ENCODE data around the gene CIAPIN1. TPM values are rescaled to one million over a fixed set of nuclear protein-coding genes. Genes with fewer than 3 reads are reported as not detected.

CIAPIN1 gene
- polyA plus RNA-seq, 3 donors: 24.0 to 46.5 (median 42.1) TPM

DNA sequence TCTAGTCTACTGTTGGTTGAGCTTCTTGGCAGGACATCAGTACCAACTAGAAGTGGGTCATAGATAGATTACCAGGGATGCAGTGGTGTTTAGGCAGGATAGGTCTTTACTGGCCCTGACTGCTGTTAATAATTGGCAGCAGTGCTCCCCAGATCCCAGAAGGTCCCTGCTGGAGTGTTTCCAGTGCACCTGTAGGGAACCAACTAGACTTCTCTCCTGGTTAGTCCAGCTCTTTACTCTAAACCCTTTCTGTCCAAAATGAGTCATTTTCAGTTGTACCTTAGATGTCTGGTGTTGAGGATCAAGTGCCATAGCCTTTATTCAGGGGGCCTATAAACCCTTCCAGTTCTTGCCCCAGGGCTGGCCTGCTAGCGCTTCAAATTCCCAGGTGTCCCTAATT lies 24.0 kb upstream of the CIAPIN1 start:
- no peak for DNase-seq
- Mint-ChIP-seq H3K9me3 (peaks cover 0 to 5% (median 0%) of the 10 kb centered on the region in 7 donors), H3K4me1 (peaks cover 16% of the 10 kb centered on the region), H3K4me3 (no peak overlapping the region), H3K27ac (peak overlapping the region in 2 of 7 donors; percentile 28 to 46), H3K27me3 (ENCODE audit: low read depth in 3 of 3) (peaks cover 2 to 5% (median 5%) of the 10 kb centered on the region in 3 donors), H3K36me3 (peaks cover 56 to 61% of the 10 kb centered on the region in 2 donors)
- no peaks in the 10 kb centered on the region for H3K79me2 ChIP-seq (ENCODE audit: insufficient read depth, low read length)
- H3K4me3 ChIP-seq (replicated peaks in 1 of 3; ENCODE audit: low read depth in 2 of 3, low read length in 3 of 3): no peak overlapping the region
- H3K27ac ChIP-seq (ENCODE audit: low read depth in 1 of 2, low read length in 2 of 2): peak overlapping the region in 1 of 2 donors; percentile 11
- intact Hi-C loops (cut with micrococcal nuclease): no loop called here
- no peaks in the 10 kb centered on the region for H3K27me3 ChIP-seq (ENCODE audit: control insufficient read depth in 2 of 2, insufficient read depth in 2 of 2, low read length in 2 of 2)
- no peak overlapping the region for H3K4me2 ChIP-seq (replicated peaks; ENCODE audit: extremely low read depth, low read length, poor library complexity, severe bottlenecking)
- peaks cover 4% of the 10 kb centered on the region for H4K20me1 ChIP-seq (ENCODE audit: insufficient read depth, low read length)
- no peaks in the 10 kb centered on the region for H3K9me3 ChIP-seq (replicated peaks in 1 of 2; ENCODE audit: control insufficient read depth in 1 of 2, insufficient read depth in 1 of 2, low read length in 2 of 2)
- peaks cover 55 to 62% of the 10 kb centered on the region in 2 donors for H3K36me3 ChIP-seq (replicated peaks in 1 of 2; ENCODE audit: control insufficient read depth in 1 of 2, insufficient read depth in 2 of 2, low read length in 2 of 2)
- TF ChIP-seq, protein P1, sequence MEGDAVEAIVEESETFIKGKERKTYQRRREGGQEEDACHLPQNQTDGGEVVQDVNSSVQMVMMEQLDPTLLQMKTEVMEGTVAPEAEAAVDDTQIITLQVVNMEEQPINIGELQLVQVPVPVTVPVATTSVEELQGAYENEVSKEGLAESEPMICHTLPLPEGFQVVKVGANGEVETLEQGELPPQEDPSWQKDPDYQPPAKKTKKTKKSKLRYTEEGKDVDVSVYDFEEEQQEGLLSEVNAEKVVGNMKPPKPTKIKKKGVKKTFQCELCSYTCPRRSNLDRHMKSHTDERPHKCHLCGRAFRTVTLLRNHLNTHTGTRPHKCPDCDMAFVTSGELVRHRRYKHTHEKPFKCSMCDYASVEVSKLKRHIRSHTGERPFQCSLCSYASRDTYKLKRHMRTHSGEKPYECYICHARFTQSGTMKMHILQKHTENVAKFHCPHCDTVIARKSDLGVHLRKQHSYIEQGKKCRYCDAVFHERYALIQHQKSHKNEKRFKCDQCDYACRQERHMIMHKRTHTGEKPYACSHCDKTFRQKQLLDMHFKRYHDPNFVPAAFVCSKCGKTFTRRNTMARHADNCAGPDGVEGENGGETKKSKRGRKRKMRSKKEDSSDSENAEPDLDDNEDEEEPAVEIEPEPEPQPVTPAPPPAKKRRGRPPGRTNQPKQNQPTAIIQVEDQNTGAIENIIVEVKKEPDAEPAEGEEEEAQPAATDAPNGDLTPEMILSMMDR (IDR thresholded peaks at IDR 0.05): no peak
- WGBS (ENCODE audit: insufficient coverage): 100% methylated on average over 1 of the region's 1 CpG
- H3K4me1 ChIP-seq (ENCODE audit: control insufficient read depth in 1 of 2, insufficient read depth in 2 of 2, low read length in 2 of 2): peaks cover 7 to 21% of the 10 kb centered on the region in 2 donors
- H2AFZ ChIP-seq (ENCODE audit: insufficient read depth, low read depth, low read length, poor library complexity, severe bottlenecking): no peak overlapping the region
- no peak overlapping the region for H3K9ac ChIP-seq (ENCODE audit: insufficient read depth, low read length, poor library complexity, severe bottlenecking)

DNA sequence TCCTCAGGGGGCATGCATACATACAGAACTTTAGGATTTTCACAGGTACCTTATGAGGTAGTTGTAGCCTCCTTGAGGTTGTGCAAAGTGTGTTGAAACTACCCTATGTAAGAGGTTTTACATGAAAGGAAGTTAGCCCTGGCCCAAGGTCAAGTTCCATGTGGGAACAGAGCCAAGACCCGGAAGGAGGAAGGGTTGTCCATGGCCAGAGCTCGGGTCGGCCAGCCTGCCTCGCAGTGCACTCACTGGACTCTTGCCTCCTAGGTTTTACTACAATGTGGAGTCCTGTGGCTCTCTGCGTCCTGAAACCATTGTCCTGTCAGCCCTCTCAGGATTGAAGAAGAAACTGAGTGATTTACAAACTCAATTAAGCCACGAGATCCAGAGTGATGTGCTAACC lies 23.5 kb upstream of the CIAPIN1 start:
- Histone ChIP-seq H2AFZ (ENCODE audit: insufficient read depth, low read depth, low read length, poor library complexity, severe bottlenecking) (no peak overlapping the region), H3K4me3 (replicated peaks in 1 of 3; ENCODE audit: low read depth in 2 of 3, low read length in 3 of 3) (no peak overlapping the region), H3K9me3 (replicated peaks in 1 of 2; ENCODE audit: control insufficient read depth in 1 of 2, insufficient read depth in 1 of 2, low read length in 2 of 2) (no peaks in the 10 kb centered on the region), H3K4me2 (replicated peaks; ENCODE audit: extremely low read depth, low read length, poor library complexity, severe bottlenecking) (no peak overlapping the region), H4K20me1 (ENCODE audit: insufficient read depth, low read length) (peaks cover 4% of the 10 kb centered on the region), H3K4me1 (ENCODE audit: control insufficient read depth in 1 of 2, insufficient read depth in 2 of 2, low read length in 2 of 2) (peaks cover 2 to 16% of the 10 kb centered on the region in 2 donors), H3K36me3 (replicated peaks in 1 of 2; ENCODE audit: control insufficient read depth in 1 of 2, insufficient read depth in 2 of 2, low read length in 2 of 2) (peaks cover 60 to 67% of the 10 kb centered on the region in 2 donors), H3K9ac (ENCODE audit: insufficient read depth, low read length, poor library complexity, severe bottlenecking) (no peak overlapping the region), H3K79me2 (ENCODE audit: insufficient read depth, low read length) (no peaks in the 10 kb centered on the region), H3K27ac (ENCODE audit: low read depth in 1 of 2, low read length in 2 of 2) (peak overlapping the region in 1 of 2 donors; percentile 11), H3K27me3 (ENCODE audit: control insufficient read depth in 2 of 2, insufficient read depth in 2 of 2, low read length in 2 of 2) (no peaks in the 10 kb centered on the region)
- peaks cover 0 to 5% (median 0%) of the 10 kb centered on the region in 7 donors for H3K9me3 Mint-ChIP-seq
- H3K4me3 Mint-ChIP-seq: no peak overlapping the region
- H3K27me3 Mint-ChIP-seq (ENCODE audit: low read depth in 3 of 3): peaks cover 2 to 5% (median 3%) of the 10 kb centered on the region in 3 donors
- TF ChIP-seq, protein P1 (IDR thresholded peaks at IDR 0.05): no peak
- peak overlapping the region in 3 of 7 donors; percentile 15 to 46 (median 28) for H3K27ac Mint-ChIP-seq
- peaks cover 12% of the 10 kb centered on the region for H3K4me1 Mint-ChIP-seq
- no peak for DNase-seq
- intact Hi-C loops (cut with micrococcal nuclease): no loop called here
- WGBS (ENCODE audit: insufficient coverage): 65% methylated on average over 5 of the region's 6 CpGs
- H3K36me3 Mint-ChIP-seq: peaks cover 61 to 66% of the 10 kb centered on the region in 2 donors

Measured in CD14-positive monocyte (primary cell).